Common myeloid progenitor, CD34-positive (primary cell): ENCODE data around the gene VPS39. TPM values are rescaled to one million over a fixed set of nuclear protein-coding genes. Genes with fewer than 3 reads are reported as not detected.
A peak's percentile ranks its signal among the peaks of the same experiment; 100 is the strongest.

Experiments used
- CTCF ChIA-PET: fragments of 350-600 bp; sonication (Branson Sonifier 250); formaldehyde crosslinking; loops from one replicate; lab custom pipeline; 2021; ENCODE audit warnings: antibody characterized with exemption; lab: Charles Lee
- POLR2A ChIA-PET: fragments of 350-600 bp; sonication (Branson Sonifier 250); formaldehyde crosslinking; loops from one replicate; lab custom pipeline; 2021; ENCODE audit warnings: antibody characterized with exemption; lab: Charles Lee
- DNase-seq, 3 donors: peaks; one replicate each; pipeline versions ENCODE4 v3.0.0 to v3.0.0-alpha.2; 2013
- H3K27ac ChIP-seq, 2 experiments: 1 replicate in 1 of 2; 2 replicates in 1 of 2; pipeline ENCODE4 v1.7.0; 2013; ENCODE audit warnings: inconsistent platforms in 2 of 2, low read length in 2 of 2, mild to moderate bottlenecking in 2 of 2, low read depth in 1 of 2, moderate library complexity in 1 of 2; ENCODE audit not compliant: severe bottlenecking in 2 of 2, insufficient read depth in 1 of 2, poor library complexity in 1 of 2
- H3K27me3 ChIP-seq, 5 experiments: replicated peaks in 2 of 5; 1 replicate in 3 of 5; 2 replicates in 2 of 5; pipeline versions ENCODE4 v1.6.1 to v1.7.0; 2013; ENCODE audit warnings: low read length in 4 of 5, mild to moderate bottlenecking in 2 of 5, moderate library complexity in 2 of 5, inconsistent platforms in 1 of 5; ENCODE audit not compliant: insufficient read depth in 5 of 5, control insufficient read depth in 4 of 5
- H3K36me3 ChIP-seq, 4 experiments: 1 replicate in 2 of 4; 2 replicates in 2 of 4; pipeline versions ENCODE4 v1.6.1 to v1.7.0; 2013; ENCODE audit warnings: low read length in 3 of 4, control low read depth in 1 of 4, mild to moderate bottlenecking in 1 of 4; ENCODE audit not compliant: control insufficient read depth in 4 of 4, insufficient read depth in 4 of 4
- H3K4me1 ChIP-seq, 4 experiments: 1 replicate in 3 of 4; 2 replicates in 1 of 4; pipeline versions ENCODE4 v1.6.1 to v1.7.1; 2013; ENCODE audit warnings: low read length in 3 of 4, mild to moderate bottlenecking in 3 of 4, control low read depth in 1 of 4, inconsistent platforms in 1 of 4, moderate library complexity in 1 of 4; ENCODE audit not compliant: control insufficient read depth in 4 of 4, insufficient read depth in 4 of 4; ENCODE audit errors: control extremely low read depth in 1 of 4
- H3K4me3 ChIP-seq, 7 experiments: 1 replicate in 4 of 7; 2 replicates in 3 of 7; pipeline versions ENCODE4 v1.5.1 to v1.7.0; 2013; ENCODE audit warnings: mild to moderate bottlenecking in 7 of 7, low read length in 6 of 7, moderate library complexity in 6 of 7, inconsistent platforms in 2 of 7, low read depth in 2 of 7, control low read depth in 1 of 7; ENCODE audit not compliant: insufficient read depth in 4 of 7, control insufficient read depth in 1 of 7; ENCODE audit errors: extremely low read depth in 1 of 7
- H3K9me3 ChIP-seq, 5 experiments: 1 replicate in 4 of 5; 2 replicates in 1 of 5; pipeline versions ENCODE4 v1.6.1 to v1.7.1; 2013; ENCODE audit warnings: low read length in 4 of 5, mild to moderate bottlenecking in 2 of 5, inconsistent platforms in 1 of 5, low read depth in 1 of 5, moderate library complexity in 1 of 5; ENCODE audit not compliant: control insufficient read depth in 4 of 5, insufficient read depth in 2 of 5; ENCODE audit errors: control extremely low read depth in 1 of 5
- WGBS: methylation state at CpG from one replicate; pipeline ENCODE4 v1.1.5; 2013; ENCODE audit not compliant: insufficient coverage; 5-methylcytosine and 5-hydroxymethylcytosine counted together
- polyA plus RNA-seq: library from polyadenylated mRNA; unstranded; fragments of 120-200 nt; gene quantifications from one replicate; pipeline ENCODE4 v1.2.1, GENCODE V29; 2013

The VPS39 gene, protein sequence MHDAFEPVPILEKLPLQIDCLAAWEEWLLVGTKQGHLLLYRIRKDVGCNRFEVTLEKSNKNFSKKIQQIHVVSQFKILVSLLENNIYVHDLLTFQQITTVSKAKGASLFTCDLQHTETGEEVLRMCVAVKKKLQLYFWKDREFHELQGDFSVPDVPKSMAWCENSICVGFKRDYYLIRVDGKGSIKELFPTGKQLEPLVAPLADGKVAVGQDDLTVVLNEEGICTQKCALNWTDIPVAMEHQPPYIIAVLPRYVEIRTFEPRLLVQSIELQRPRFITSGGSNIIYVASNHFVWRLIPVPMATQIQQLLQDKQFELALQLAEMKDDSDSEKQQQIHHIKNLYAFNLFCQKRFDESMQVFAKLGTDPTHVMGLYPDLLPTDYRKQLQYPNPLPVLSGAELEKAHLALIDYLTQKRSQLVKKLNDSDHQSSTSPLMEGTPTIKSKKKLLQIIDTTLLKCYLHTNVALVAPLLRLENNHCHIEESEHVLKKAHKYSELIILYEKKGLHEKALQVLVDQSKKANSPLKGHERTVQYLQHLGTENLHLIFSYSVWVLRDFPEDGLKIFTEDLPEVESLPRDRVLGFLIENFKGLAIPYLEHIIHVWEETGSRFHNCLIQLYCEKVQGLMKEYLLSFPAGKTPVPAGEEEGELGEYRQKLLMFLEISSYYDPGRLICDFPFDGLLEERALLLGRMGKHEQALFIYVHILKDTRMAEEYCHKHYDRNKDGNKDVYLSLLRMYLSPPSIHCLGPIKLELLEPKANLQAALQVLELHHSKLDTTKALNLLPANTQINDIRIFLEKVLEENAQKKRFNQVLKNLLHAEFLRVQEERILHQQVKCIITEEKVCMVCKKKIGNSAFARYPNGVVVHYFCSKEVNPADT
- 65.4 TPM for polyA plus RNA-seq

DNA sequence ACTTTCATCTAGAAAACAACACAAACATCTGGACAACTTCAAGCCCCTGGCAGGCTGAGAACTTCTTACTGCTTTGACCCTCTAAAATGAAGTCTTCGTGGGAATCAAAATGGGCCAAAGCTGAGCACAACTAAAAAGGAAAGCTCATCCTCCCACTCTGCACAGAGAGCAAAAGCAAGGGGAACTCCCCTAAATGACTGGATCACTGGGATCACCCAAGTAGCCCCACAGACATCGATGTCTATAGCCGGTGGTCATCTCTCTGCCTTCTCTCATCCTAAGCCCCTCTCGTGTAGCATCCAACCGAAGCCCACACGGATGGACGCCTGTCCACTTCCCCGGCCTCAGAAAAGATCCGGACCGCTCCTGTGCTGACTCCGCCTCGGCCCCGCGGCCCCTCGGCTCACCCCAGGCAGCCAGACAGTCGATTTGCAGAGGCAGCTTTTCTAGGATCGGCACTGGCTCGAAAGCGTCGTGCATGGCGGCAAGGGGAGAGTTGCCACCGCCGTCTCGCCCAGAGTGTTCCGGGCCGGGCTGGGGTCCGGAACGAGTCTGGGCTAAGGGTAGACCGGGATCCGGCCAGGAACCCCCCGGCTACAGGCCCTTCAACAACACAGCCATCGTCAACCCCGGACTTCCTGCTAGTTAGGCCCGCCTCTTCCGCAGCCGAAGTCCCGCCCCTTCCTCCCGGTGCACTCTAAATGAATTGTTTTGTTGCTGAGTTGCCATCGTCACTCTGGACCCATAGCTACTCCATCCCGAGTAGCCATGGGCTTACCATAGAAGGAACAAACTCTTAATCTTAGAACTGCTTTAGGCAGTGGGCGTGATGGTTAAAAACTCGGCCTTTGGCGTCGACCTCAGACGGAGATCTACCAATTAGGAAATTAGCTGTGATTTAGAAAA, at the start of gene VPS39:
VPS39 (minus strand) TSS at position 631 of the 906 bp plus-strand sequence; CDS start at position 480, 151 bp downstream.
- POLR2A ChIA-PET = interaction anchor here (0.6 to 0.7 kb wide), 2 partner anchors 23 to 1617 kb away, joined by 3 to 4 read pairs; partner anchors contain the start of gene MFAP1
- H3K4me3 ChIP-seq = peak within 1 kb of the TSS; percentile 73 to 99 (median 95)
- H3K27ac ChIP-seq = peak within 1 kb of the TSS; percentile 94 to 97
- H3K9me3 ChIP-seq = no peaks in the 10 kb centered on the region
- 1% methylated on average over 44 of the region's 45 CpGs for WGBS
- DNase-seq = peak; percentile 87 to 94 (median 92)
- H3K4me1 ChIP-seq = peaks cover 9 to 24% (median 13%) of the 10 kb centered on the region in 4 experiments
- CTCF ChIA-PET = interaction anchor here (2.2 kb wide), 1 partner anchor 10 kb away, joined by 8 read pairs; no protein-coding TSS in a partner anchor
- H3K27me3 ChIP-seq = no peaks in the 10 kb centered on the region
- peaks cover 16 to 36% (median 25%) of the 10 kb centered on the region in 4 experiments for H3K36me3 ChIP-seq

DNA sequence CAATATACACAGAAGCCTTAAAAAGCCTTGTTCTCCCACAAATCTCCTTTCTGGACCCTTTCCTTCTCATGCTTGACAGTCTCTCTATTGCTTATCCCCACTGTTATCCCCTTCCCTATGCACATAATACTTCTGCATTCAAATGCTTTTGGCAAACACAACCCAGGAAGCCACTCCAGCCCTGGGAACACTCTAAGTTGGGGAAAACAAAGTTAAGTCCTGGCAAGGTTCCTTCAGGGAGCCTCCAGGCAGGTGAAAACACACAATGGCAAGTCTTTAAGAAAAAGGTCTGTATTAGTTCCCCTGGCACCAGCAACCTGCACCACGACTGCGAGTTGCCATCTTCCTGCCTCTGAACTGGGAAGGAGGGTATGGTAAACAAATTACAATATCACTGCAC, 45.2 kb upstream of the VPS39 start:
- Histone ChIP-seq H3K27ac (no peak overlapping the region), H3K9me3 (peaks cover 3 to 28% (median 15%) of the 10 kb centered on the region in 5 experiments), H3K4me3 (no peak overlapping the region), H3K27me3 (no peaks in the 10 kb centered on the region), H3K4me1 (no peaks in the 10 kb centered on the region), H3K36me3 (peaks cover 26 to 65% (median 45%) of the 10 kb centered on the region in 4 experiments)
- ChIA-PET POLR2A (interaction anchor here (1.0 kb wide), 1 partner anchor 26 kb away, joined by 4 read pairs; no protein-coding TSS in a partner anchor), CTCF (interaction anchor here (0.9 to 1.0 kb wide), 2 partner anchors 12 to 572 kb away, joined by 3 read pairs; no protein-coding TSS in a partner anchor)
- DNase-seq = no peak
- WGBS = no CpG with 5 or more reads among the region's 2 CpGs

DNA sequence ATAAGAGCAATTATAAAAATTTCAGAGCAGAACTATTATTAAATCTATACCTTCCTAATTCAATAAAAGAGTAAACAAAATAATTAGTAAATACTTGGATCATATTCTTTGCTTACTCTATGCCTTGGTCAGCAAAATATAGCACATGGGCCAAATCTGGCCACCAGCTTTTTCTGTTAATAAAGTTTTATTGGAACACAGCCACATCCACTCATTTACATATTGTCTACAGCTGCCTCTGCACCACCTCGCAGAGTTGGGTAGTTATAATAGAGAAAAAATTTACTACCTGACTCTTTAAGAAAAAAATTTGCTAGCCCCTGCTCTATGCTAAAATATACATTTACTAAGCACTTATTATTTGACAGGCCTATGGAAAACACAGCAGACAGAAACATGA, 32.7 kb upstream of the VPS39 start:
- no CpG with 5 or more reads among the region's 1 CpG for WGBS
- no peak for DNase-seq
- no peaks in the 10 kb centered on the region for H3K9me3 ChIP-seq
- no peak overlapping the region for H3K27ac ChIP-seq
- H3K36me3 ChIP-seq = peaks cover 15 to 48% (median 32%) of the 10 kb centered on the region in 4 experiments
- no peaks in the 10 kb centered on the region for H3K27me3 ChIP-seq
- no peaks in the 10 kb centered on the region for H3K4me1 ChIP-seq
- H3K4me3 ChIP-seq = no peak overlapping the region
- ChIA-PET CTCF (interaction anchor here (0.6 kb wide), 1 partner anchor 820 kb away, joined by 3 read pairs; no protein-coding TSS in a partner anchor), POLR2A (no interaction called here)

DNA sequence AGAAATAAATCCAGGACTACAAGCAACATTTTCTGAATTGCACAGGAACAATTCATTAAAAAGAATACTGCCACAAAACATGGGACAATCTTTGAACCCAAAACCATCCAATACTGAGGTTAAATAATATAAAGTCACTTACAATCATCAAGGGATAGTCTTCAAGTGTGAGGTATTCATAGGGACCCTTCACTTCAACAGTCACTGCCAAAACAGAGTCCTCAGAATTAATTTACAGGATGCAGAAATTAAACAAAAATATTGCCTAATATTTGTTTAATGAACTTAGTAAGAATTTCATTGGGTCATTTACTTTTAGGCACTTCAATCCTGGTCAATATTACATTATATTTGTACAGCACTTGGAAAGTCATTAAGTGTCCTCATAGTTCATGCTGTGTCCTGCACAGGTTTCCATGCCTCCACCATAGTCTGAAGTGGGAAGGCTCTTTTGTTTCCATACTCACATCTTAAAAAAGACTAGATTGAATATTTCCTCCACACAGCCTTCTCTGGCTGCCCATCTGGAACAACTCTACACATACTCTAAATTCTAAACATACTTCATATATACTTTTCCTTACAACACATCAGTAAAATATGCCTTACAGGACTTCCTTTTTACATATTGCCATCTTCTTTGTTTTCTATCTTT, 31.6 kb upstream of the VPS39 start:
- no peak overlapping the region for H3K27ac ChIP-seq
- H3K4me1 ChIP-seq = no peaks in the 10 kb centered on the region
- CTCF ChIA-PET = no interaction called here
- H3K36me3 ChIP-seq = peaks cover 15 to 58% (median 37%) of the 10 kb centered on the region in 4 experiments
- H3K4me3 ChIP-seq = no peak overlapping the region
- POLR2A ChIA-PET = no interaction called here
- DNase-seq = no peak
- H3K9me3 ChIP-seq = no peaks in the 10 kb centered on the region
- H3K27me3 ChIP-seq = no peaks in the 10 kb centered on the region

DNA sequence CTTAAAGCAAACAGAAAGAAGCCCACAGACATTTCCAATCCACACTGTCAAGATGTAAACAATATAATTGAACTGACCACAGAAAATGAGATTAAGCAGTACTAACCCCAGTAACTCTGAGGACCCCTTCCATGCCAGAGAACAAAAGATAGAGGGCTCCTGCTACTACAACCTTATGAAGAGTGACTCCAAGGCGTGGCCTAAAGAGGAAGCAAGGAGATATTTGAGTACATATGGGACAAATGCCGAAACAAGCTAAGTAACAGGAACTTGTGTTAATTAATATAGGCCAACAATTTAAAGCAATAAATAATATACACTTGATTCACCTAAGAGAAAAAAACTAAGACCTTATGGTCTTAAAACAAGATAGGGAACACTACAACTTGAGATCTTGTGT, 25.0 kb upstream of the VPS39 start:
- no peaks in the 10 kb centered on the region for H3K4me1 ChIP-seq
- H3K27me3 ChIP-seq = no peaks in the 10 kb centered on the region
- WGBS = no CpG with 5 or more reads among the region's 2 CpGs
- no peaks in the 10 kb centered on the region for H3K9me3 ChIP-seq
- H3K36me3 ChIP-seq = peaks cover 11 to 74% (median 48%) of the 10 kb centered on the region in 4 experiments
- no peak overlapping the region for H3K4me3 ChIP-seq
- ChIA-PET CTCF (interaction anchor here (1.1 kb wide), 1 partner anchor 197 kb away, joined by 3 read pairs; no protein-coding TSS in a partner anchor), POLR2A (no interaction called here)
- H3K27ac ChIP-seq = no peak overlapping the region
- no peak for DNase-seq

DNA sequence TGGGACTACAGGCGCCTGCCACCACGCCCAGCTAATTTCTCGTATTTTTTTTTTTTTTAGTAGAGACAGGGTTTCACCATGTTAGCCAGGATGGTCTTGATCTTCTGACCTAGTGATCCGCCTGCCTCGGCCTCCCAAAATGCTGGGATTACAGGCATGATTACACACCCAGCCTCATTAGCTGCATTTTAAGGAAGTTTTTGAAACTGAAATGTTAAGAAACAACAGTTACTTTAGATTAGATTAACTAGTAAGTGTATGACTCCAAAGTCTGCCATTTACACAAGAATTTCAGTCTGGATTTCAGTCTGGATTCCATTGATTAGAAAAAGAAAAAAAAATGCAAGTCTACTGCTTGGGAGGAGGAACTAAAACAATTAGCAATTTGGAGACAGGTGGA, 24.5 kb upstream of the VPS39 start:
- CTCF ChIA-PET = interaction anchor here (1.1 kb wide), 1 partner anchor 197 kb away, joined by 3 read pairs; no protein-coding TSS in a partner anchor

More for the DNA sequence above, 24.5 kb upstream of the VPS39 start:
- no peak for DNase-seq
- WGBS = 100% methylated on average over 2 of the region's 5 CpGs
- no peak overlapping the region for H3K27ac ChIP-seq
- H3K4me3 ChIP-seq = no peak overlapping the region
- H3K9me3 ChIP-seq = no peaks in the 10 kb centered on the region
- no peaks in the 10 kb centered on the region for H3K27me3 ChIP-seq
- POLR2A ChIA-PET = no interaction called here
- peaks cover 11 to 74% (median 48%) of the 10 kb centered on the region in 4 experiments for H3K36me3 ChIP-seq
- no peaks in the 10 kb centered on the region for H3K4me1 ChIP-seq
